Left lobe of liver (tissue), 2 donors: ENCODE data around the gene TMEM163. TPM values are rescaled to one million over a fixed set of nuclear protein-coding genes. Genes with fewer than 3 reads are reported as not detected.

Experiments
- ATAC-seq: fragments of 200-7000 bp; cut with Tn5 transposase; one replicate; pipeline ENCODE4 v1.9.1; 2020; ENCODE audit warnings: mild to moderate bottlenecking, moderate library complexity
- DNase-seq: peaks from one replicate; pipeline ENCODE4 v3.0.0-alpha.2; 2020; ENCODE audit warnings: low spot score
- total RNA-seq: library from RNA; stranded (reverse); gene quantifications from one replicate; pipeline ENCODE4 v1.2.1, GENCODE V29; 2021
- donor health status: DM: no; HTN: no; CAD: no; lungs with moderate emphysema.
- donor health status: DM: no; HTN: yes; CAD: no.

TMEM163 gene
- total RNA-seq, 1 donor from 2014 or later = 0.10 TPM

GRCh38 chr2:134446383-134447017, 272.3 kb downstream of the TMEM163 start:
- DNase-seq = no peak
- ATAC-seq = no peak

GRCh38 chr2:134445985-134446382, 272.8 kb downstream of the TMEM163 start:
- ATAC-seq (no peak), DNase-seq (no peak)

GRCh38 chr2:134445116-134445515, 273.7 kb downstream of the TMEM163 start:
- DNase-seq = no peak
- ATAC-seq = peak; percentile 57

DNA sequence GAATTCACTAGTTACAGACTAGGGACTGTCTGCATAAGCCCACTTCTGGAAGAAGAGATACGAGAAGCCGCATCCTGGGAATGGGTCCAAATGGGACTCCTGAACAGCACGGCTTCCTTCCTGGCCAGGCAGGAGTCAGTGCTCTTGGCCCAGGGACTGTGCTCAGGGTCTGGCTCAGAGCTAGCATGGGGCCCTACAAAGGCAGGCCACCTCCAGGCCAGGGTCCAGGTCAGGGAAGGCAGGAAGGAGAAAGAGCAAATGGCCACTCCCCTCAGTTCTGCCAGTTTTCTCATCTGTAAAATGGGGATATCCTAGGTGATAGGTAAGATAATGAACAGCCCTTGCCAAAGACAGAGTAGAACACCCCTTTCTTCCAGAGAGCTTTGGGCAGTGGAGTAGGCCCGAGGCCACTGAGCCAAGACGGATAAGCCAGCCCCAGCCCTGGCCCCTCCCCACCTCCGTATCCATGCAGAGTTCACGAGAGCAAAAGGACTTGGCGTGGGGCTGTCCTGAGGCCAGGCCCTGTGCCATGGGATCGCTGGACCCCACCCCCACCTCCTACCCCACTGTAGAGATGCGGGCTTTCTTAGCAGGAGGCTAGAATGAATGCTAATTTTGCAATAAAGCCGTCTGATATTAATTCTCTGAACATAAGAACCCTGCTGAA, 274.9 kb downstream of the TMEM163 start:
- no peak for ATAC-seq
- no peak for DNase-seq

GRCh38 chr2:134441153-134441863, 277.5 kb downstream of the TMEM163 start:
- ATAC-seq (no peak), DNase-seq (no peak)

GRCh38 chr2:134440336-134440909, 278.4 kb downstream of the TMEM163 start:
- no peak for DNase-seq

GRCh38 chr2:134438371-134438770, 280.4 kb downstream of the TMEM163 start:
- ATAC-seq (no peak), DNase-seq (no peak)

More at GRCh38 chr2:134440336-134440909, 278.4 kb downstream of the TMEM163 start:
- no peak for ATAC-seq

- ATAC-seq (no peak), DNase-seq (no peak)
Observed at GRCh38 chr2:134436706-134437105, 282.1 kb downstream of the TMEM163 start.

DNA sequence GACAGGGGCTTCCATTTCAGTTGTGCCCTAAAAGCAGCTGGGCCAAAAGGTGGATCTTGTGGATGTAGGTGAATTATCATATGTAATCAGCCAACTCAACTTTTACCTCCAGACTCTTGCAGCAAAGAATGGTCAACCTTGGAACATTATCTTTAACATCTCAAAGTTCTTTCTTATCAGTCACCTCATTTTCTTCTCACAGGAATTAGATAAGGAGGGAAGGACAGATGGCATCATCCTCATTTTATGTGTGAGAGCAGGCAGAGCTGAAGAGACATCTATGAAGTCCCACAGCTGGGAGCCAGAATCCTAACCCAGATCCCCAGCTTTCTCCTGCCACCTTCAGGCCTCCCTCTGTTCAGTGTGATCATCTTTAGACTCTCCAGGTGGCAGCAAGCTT, 282.9 kb downstream of the TMEM163 start:
- no peak for ATAC-seq

DNA sequence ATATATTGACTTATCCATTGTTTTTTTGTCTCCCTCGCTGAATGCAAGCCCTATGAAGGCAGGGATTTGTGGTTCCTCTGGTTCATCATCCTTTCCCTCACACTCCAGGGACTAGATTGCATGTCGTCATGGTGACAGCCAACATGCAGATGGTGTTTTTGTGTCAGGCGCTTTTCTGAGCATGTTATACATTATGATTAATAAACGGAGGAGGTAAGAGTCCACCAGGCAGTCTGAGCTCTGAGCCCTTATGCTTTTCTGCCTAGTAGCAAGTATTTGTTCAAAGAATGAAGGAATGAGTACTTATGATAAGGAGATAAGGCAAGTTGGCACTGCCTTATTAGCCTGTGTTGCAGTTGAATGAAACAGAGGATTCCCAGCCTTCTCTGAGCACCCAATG, 283.3 kb downstream of the TMEM163 start:
- no peak for ATAC-seq
- no peak for DNase-seq

More for the DNA sequence above, 282.9 kb downstream of the TMEM163 start:
- DNase-seq = no peak

DNA sequence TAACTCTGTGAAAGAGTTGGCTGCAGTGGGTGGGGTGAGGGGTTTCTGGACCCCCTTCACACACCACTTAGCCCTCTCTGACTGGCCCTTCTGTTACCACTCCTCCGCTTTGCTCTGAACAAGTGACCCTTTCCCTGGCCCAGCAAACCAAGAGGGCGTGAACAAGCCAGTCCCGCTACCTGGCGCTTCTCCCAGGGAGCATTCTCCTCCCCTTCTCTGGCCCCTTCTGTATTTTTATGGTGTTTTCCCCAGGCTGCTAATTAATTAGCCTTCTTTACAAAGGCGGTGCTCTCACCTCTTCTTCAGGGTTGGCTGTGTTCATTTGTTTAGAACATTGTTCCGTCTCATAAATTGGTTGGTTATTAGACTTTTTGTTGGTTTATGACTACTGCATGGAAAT, 284.8 kb downstream of the TMEM163 start:
- ATAC-seq (peak; percentile 75), DNase-seq (peak; percentile 75)

DNA sequence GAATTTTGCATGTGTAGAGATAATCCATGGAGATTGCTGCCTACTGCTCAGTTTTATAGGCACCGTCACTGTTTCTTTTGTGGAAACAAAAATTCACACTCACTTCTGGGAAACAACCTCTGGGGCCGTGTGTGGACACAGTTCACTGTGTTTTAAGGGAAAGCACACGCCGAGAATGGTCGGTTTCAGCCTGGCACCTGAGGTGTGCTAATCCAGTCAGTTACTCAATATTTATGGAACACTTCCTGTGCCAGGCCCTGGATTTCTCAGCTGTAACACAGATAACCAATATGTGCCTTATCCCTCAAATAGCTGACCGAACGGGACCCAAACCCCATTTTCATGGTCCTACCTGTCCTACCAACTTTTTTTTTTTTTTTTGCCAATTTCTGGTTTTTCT, 285.3 kb downstream of the TMEM163 start:
- DNase-seq = peak; percentile 87
- peak; percentile 74 for ATAC-seq

- ATAC-seq (peak; percentile 75), DNase-seq (peak; percentile 72)
Observed at GRCh38 chr2:134432435-134432883, 286.3 kb downstream of the TMEM163 start.

- no peak for ATAC-seq
Observed at GRCh38 chr2:134431838-134432434, 286.9 kb downstream of the TMEM163 start.

GRCh38 chr2:134429886-134430285, 288.9 kb downstream of the TMEM163 start:
- no peak for DNase-seq
- no peak for ATAC-seq

More at GRCh38 chr2:134431838-134432434, 286.9 kb downstream of the TMEM163 start:
- no peak for DNase-seq

- ATAC-seq (no peak), DNase-seq (no peak)
Observed at GRCh38 chr2:134426721-134427120, 292.1 kb downstream of the TMEM163 start.

DNA sequence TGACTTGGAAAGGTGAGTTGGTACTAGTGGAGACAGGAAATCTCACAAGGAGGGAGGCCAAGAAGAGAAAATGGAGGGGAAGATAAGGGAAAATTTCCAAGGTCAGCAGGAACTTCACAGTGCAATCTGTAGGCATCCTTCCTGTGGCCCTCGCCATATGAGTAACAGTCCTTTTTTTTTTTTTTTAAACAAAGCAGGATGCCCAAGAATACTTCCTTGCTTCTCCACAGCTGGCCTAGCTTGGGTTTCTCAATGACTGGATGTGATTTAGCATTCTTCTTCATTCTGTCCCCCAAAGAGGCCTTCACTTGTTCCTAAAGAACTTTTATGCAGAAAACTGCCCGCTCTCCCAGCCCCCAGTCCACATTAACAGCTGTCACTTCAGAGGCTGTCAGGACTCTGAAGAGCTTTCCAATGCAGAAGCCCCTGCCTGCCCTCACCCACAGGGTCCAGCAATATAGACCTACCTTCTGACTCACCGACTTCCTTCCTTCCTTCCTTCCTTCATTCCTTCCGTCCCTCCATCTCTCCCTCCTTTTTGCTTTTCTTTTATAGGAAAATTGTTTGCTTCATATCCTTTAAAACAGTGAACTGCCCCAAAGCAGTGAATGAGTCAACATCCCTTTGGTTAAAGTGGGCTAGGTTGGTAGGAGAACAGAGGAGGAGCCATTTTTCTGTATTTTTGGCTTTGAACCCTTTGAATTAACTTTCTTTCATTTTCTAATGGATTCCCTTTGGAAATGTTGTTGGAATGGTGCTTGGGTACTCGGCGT, 292.9 kb downstream of the TMEM163 start:
- no peak for DNase-seq
- no peak for ATAC-seq

- DNase-seq = no peak
- ATAC-seq = no peak
Observed at GRCh38 chr2:134421556-134422328, 297.1 kb downstream of the TMEM163 start.

DNA sequence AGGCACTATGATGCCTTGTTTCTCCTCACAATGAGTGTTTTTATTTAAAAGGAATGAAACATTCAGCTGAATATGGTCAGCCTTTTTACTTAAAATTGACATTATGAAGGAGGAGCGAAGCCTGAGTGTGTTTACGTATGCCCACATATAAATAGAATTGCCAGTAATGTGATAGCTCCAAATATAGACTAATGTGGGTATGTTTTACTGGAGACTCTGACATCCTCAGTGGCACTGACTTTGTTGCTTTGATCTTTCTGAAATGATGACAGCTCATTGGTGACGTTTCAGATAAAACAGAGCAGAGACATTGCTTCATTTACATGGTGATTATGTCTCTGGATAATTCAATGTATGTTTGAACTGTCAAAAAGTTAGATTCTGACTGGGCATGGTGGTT, 297.9 kb downstream of the TMEM163 start:
- no peak for DNase-seq
- no peak for ATAC-seq

DNA sequence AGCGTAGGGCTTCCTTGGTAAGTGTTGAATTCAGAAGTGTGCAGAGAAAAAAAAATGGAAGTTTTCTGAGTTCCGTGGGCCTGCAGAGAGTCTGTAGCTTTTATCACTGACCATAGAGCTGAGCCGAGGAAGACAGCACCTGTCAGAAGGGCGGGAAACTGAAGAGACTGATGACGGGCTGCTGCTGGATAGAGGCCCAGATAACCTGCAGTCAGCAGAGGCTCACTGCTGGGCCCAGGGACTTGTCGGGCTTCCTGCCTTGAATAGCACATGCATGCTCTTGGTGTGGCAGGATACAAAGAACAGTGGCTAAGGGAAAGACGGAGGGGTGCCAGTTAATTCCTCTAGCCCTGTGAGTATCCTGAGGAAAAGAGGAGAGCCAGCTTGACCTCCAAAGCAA, 298.5 kb downstream of the TMEM163 start:
- ATAC-seq (no peak), DNase-seq (no peak)
